HG03045 (cell line): ENCODE data around the gene FGFBP1.
"Not testable (repeated sequence)": the region's sequence is repeated elsewhere in the genome, so short reads cannot be mapped to it uniquely, and the experiment has no call there.

Source experiments
- ATAC-seq: cut with Tn5 transposase; IDR thresholded peaks from one replicate; pipeline ENCODE4 v1.9.1; 2021; ENCODE audit warnings: mild to moderate bottlenecking, moderate library complexity; ENCODE audit not compliant: unreplicated experiment

FGFBP1 gene

GRCh38 chr4:15947684-15948083 is 9.1 kb upstream of the FGFBP1 start:
- ATAC-seq = no peak

- ATAC-seq = no peak
Observed at GRCh38 chr4:15945516-15945915, 7.0 kb upstream of the FGFBP1 start.

GRCh38 chr4:15944895-15945294 is 6.4 kb upstream of the FGFBP1 start:
- ATAC-seq = no peak

DNA sequence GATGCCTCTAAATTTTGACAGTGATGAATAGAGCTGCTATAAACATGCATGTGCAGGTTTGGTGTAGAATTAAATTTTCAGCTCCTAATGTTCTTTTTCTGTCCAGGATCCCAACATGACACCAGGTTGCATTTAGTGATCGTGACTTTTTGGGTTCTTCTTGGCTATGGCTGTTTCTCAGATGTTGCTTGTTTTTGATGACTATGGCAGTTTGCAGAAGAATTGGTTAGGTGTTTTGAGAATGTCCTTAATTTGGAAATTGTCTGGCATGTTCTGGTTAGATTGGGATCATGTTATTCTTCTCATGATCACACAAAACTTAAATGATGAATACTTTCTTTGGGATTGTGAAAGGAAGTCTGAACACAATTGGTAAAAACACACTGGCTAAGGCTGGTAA is 3.7 kb upstream of the FGFBP1 start:
- ATAC-seq = no peak

DNA sequence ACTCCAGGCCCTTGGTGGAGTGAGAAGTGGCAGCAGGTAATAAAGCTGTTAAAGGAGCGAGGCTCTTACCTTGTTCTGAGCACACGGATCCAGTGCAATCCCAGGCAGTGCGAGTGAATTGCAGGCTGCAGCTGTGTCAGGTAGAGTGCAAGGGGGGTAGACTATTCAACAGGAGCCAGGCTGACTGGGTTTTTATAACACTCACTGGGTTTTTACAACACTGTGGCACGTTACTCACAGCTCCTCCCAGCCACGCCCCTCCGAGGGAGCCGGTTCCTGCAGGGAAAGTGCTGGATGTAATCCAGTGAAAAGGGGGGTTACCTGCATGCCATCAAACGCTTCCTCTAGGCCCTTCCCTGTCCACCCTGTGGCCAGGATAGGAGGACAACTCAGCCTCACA is 358 bp downstream of the FGFBP1 start:
- no peak for ATAC-seq

DNA sequence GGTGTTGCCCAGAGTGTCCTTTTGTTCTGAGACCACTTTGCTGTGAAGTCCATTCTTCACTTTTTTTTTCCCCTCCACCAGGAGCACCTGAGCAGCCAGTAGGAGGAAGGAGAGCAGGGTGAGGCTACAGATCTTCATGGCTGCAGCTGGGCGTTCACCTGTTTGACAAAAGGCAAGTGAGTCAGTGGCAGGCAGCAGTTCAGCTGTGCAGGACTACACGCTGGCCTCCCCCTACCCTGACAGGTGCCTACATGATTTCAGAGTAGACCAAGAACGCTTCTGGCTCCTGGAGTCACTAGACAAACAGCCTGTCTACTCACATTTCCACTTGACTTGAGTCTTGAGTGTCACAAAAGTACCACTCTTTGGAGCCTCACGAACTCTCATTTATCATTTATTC is 2.0 kb downstream of the FGFBP1 start:
- no peak for ATAC-seq

DNA sequence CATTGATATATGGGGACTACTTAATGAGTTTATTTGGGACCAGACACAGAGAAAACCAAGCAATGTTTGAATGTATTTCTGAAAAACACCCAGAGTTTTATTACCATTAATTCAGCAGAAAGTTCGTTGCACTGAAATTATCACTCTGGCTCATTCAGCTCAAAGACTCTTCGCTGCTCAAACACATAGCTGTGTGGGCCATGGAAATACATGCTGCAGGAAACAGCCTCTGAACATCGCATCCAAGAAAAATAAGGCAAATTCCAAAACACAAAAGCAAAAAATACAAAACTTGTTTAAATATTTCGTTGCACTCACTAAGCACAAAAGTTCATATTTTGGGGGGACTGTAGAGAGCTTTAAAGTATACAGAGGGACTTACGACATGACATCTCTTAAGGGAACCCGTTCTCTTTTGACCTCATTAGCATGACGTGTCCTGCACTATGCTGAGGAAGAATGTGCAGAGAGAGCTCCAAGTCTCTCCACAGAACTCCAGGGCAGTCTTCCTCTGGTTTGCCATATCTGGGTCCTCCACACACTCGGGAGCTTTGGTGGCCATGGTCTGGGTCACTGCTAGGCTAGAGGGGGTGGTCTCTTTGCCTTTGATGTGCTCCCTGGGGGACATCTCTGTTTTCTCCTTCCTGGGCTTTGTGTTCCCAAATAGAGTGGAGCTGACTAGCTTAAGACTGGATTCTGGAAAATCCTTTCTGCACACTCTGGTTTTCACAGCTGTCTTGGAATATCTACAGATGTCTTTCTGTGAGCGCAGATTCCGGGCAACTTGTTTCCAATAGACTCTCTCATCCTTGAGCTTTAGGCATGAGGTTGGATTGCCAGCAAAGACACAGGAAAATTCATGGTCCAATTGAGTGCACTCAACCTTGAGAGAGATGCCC is 2.8 kb downstream of the FGFBP1 start:
- ATAC-seq = no peak

- ATAC-seq = no peak
Observed at GRCh38 chr4:15934259-15934658, 4.3 kb downstream of the FGFBP1 start.

GRCh38 chr4:15931451-15932210 is 6.9 kb downstream of the FGFBP1 start:
- no peak for ATAC-seq

DNA sequence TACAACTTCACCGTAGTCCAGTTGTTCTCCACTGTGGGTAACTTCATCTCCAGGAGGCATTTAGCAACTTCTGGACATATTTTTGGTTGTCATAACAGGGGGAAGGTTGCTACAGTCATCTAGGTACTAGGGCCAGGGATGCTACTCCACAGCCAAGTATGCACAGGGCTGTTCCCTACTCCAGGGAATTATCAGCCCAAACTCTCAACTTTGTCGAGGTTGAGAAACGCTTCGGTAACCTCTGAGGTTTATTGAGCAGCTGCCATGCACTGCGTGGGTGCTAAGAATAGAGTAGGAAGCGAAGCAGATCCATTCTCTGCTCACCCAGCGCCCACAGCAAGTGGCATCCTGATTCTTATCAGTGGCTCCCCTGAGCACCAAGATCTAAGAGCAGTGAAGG is 8.2 kb downstream of the FGFBP1 start:
- no peak for ATAC-seq

- ATAC-seq = no peak
Observed at GRCh38 chr4:15929540-15929939, 9.0 kb downstream of the FGFBP1 start.

GRCh38 chr4:15928883-15929282 is 9.7 kb downstream of the FGFBP1 start:
- ATAC-seq = no peak

DNA sequence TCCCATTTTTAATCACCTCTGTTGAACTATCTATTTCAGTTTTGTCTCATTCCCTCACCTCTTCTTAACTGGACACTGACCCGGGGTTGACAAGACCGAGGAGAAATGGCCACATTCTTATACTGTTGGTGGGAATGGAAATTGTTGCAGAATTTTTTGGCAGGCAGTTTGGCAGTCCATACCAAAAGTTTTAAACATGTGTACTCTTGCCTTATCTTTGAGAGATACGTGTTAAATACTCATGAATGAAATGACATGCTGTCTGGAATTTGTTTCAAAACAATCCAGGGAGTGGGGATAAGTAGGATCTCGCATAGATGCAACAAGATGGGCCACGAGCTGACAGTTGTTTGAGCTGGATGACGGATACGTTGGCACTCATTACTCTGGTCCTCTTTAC is 12.1 kb downstream of the FGFBP1 start:
- no peak for ATAC-seq

DNA sequence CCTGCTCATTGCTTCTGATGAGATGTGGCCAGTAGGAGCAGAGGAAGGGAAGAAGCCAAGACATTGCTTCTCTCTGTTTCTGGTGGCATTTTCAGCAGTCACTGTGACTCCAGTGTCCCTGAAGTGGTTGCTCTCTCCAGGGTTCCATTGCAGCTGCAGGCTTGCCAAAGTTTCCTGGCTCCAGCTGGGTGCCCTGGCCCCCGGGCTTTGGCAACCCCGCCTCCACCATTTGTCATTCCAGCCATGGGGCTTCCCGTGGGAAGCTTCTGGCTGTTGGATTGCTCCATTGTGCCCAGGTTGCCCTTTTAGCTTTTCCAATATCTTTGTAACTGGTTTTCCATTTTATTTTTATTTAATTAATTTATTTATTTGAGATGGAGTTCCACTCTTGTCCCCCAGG is 12.7 kb downstream of the FGFBP1 start:
- no peak for ATAC-seq

DNA sequence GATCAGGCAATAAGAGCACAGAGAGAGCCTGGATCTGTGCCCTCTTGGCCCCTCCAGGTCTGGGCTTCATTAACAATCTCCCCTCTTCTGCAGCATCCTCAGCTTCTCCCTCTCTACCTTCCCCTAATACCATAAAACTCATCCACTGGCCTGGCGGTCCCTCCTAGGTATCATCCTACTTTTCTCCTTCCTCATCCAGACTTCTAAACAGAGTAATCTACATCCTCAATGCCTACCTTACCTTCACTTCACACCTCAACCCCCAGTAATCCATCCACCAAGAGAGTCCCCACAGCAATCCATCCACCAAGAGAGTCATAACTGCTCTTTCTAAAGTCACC is 17.0 kb downstream of the FGFBP1 start:
- ATAC-seq = no peak

DNA sequence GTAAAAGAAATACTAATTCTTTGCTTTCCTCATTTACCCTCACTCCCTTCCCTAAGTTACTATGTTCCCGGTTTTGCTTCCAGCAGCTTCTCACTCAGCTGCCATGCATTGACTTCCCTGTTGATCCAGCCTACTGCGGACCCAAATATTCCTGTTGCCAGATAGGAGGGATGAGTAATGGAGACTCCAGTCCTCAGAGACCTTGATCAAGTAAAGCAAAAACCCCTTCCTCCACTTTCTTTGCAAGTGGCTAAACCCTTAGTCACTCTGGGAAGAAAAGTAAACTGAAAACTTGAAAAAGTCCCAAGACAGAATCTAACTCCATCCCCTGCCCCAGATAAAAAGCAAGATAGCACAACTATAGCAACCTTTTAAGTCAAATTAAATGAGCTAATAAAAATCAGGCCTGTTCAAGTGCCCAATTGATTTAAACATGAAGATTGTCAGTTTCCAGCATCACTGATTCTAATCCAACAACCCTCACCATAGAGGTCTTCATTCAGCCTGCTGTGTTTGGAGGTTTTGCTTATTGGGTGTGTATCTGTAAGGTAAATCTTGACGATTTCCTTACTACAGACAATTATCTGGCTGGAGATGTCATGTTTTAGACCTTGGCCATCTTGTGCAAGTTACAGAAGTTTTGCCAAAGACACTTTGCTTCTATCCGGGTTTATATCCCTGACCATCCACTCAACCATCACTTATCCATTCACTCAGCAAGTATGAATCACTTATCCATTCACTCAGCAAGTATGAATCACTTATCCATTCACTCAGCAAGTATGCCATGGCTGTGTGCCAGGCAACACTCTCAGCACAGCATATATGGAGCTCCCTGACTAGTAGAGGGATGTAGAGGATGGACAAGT is 17.6 kb downstream of the FGFBP1 start:
- no peak for ATAC-seq

- ATAC-seq = no peak
Observed at GRCh38 chr4:15918484-15919129, 19.9 kb downstream of the FGFBP1 start.

GRCh38 chr4:15917297-15917696 is 21.2 kb downstream of the FGFBP1 start:
- no peak for ATAC-seq

DNA sequence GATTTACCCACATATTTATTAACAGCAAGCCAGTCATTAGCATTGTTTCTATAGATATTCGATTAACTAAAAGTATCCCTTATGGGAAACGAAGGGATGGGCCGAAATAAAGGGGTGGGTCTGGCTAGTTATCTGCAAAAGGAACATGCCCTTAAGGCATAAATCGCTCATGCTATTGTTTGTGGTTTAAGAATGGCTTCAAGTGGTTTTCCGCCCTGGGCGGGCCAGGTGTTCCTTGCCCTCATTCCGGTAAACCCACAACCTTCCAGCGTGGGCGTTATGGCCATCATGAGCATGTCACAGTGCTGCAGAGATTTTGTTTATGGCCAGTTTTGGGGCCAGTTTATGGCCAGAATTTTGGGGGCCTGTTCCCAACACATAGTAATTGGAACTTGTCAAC is 22.2 kb downstream of the FGFBP1 start:
- not testable (repeated sequence) for ATAC-seq

DNA sequence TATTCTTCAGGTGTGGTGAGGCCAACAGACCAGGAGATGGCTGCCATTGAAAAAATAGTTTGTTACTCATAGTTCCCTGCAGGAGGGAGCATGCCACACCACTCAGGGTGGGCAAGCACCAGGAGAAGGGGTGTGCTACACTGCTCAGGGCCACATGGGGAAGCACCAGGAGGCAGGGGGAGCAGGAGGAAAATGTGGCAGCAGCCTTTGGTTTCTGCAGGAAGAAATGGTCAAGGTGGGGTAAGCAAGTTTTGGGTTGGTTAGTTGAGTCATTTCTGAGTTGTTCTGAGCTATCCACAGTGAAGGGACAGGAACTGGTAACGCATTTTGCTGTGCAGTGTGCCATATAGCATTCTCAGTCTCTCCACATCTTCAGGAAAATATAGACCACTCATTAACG is 23.8 kb downstream of the FGFBP1 start:
- no peak for ATAC-seq

DNA sequence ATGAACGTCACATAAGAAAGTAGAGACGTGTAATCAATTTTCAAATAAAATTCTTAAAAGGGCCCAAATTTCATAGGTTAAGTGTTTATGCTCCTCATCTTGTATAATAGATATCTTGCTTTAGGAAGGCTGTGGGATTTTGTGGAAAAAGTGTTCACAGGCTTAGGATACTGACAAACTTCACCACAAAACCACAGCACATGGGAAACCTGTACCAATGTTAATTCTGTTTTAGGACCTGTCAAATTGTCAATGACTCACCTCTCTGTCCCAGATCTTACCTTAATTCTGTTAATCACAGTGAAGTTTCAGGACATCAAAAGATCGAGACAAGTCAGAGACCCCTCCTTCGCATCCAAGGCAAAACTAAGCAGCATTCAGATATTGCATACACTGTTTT is 24.2 kb downstream of the FGFBP1 start:
- no peak for ATAC-seq
